GM15510 (cell line): Measurements from ENCODE around the gene ZNF25.

Source experiments
- POLR2A ChIP-seq: IDR thresholded peaks from 3 replicates; pipeline ENCODE4 v1.6.1; 2011; ENCODE audit warnings: borderline replicate concordance; ENCODE audit not compliant: insufficient read length; ENCODE audit errors: extremely low read depth

Gene ZNF25

DNA sequence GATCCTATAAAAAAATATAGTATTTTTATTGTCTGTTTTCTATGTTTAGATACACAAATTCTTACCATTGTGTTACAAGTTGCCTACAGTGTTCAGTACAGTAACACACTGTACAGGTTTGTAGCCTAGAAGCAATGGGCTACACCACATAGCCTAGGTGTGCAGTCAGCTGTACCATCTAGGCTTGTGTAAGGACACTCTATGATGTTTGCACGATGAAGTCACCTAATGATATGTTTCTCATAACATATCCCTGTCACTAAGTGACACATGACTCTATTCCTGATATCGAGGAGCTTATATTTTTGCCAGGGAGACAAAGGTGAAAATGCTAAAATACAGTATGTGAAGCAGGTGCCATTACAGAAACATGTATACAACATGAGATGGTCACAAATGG, 18.6 kb downstream of the ZNF25 start:
- no peak for TF ChIP-seq POLR2A

DNA sequence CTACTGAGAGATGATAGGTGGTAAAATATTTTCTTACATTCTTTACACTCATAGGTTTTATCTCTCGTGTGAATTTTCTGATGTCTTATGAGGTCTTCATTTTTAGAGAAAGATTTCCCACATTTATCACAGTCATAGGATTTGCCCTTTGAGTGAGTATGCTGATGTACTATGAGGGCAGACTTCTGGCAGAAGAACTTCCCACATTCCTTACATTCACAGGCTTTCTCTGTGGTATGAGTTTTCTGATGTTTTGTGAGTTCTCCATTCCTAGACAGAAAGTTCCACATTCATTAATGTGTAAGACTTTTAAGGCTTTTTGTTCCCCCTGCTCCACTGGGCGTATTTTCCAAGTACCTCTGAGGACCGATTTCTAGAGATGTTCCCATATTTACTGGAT, 23.5 kb downstream of the ZNF25 start:
- no peak for TF ChIP-seq POLR2A

DNA sequence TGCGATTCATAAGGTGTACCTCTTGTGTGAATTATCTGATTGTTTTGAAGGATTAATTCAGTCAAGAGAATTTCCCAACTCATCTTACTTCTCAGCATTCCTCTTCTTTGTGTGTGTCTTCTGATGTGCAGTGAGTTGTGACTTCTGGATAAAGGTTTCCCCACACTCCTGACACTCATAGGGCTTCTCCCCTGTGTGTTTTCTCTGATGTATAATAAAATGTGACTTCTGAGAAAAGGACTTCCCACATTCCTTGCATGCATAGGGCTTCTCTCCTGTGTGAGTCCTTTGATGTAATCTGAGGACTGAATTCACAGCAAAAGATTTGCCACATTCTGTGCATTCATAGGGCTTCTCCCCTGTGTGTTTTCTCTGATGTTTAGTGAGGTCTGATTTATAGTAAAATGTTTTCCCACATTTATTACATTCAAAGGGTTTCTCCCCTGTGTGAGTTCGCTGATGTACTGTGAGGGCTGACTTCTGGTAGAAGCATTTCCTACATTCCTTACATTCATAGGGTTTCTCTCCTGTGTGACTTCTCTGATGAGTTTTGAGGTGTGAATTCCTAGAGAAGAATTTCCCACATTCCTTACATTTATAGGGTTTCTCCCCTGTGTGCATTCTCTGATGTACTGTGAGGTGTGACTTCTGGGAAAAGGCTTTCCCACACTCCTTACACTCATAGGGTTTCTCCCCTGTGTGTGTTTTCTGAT, 24.2 kb downstream of the ZNF25 start:
- no peak for TF ChIP-seq POLR2A

DNA sequence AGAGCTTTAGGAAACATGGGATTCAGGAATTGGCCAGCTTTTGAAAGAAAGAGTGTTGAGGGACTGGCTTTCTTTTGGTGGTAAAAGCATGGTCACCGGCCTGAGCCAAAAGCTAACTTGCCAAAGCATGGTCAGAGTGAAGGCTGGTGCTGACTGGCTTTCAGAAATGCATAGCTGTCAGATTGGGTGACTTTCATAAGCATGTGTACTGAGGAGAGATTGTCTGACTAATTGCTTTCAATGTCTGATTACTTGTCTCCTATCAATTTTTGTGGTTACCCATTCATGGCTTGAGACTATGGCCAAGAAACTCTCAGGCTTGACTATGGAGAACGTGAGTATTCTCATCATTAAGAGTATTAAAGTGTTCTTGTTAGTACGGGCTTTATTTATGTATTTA, 28.2 kb downstream of the ZNF25 start:
- TF ChIP-seq POLR2A, result no peak

DNA sequence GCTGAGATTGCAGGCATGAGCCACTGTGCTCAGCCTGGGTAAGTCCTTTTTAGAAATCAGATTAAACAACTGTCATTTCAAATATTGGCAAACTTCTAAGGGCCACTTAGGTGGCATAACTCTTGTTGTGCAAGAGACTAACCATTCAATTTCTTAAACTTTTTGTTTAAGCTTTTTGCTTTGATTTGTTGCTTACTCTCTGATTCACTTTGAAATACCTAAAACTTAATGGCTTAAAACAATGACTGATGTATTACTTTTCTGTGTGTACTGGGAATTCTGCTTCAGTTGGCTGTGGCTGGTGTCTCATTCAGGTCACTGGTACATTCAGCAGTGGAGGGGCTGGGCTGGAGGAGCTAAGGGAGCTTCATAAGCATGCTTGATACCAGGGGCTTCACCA, 28.9 kb downstream of the ZNF25 start:
- TF ChIP-seq POLR2A, result no peak

DNA sequence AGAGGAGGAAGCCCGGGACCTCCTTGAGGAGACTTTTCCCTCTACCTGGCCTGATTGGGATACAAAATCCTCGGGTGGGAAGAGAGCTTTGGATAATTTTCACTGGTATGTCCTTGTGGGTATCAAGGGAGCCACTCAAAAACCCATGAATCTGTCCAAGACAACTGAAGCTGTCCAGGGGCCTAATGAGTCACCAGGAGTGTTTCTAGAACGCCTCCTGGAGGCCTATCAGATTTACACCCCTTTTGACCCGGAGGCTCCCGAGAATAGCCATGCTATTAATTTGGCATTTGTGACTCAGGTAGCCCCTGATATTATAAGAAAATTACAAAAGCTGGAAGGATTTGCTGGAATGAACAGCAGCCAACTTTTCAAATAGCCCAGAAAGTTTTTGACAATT, 38.6 kb downstream of the ZNF25 start:
- TF ChIP-seq POLR2A, result no peak

DNA sequence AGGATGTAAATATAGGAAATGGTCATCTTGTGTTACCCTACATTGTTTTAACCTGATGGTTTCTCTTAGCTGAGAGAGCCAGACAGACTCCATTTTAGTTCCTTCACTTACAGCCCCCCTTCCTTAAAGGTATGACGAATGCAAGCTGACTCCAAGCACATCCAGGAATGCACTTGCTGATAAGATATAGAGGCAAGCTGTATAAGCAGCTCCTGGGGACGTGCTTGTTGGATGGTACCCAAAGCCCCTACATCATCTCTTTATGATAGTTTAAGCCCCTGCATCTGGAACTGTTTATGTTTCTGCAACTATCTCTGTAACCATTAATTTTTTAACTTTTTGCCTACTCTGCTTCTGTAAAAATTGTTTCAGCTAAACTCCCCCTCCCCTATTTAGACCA, 41.7 kb downstream of the ZNF25 start:
- no peak for TF ChIP-seq POLR2A

DNA sequence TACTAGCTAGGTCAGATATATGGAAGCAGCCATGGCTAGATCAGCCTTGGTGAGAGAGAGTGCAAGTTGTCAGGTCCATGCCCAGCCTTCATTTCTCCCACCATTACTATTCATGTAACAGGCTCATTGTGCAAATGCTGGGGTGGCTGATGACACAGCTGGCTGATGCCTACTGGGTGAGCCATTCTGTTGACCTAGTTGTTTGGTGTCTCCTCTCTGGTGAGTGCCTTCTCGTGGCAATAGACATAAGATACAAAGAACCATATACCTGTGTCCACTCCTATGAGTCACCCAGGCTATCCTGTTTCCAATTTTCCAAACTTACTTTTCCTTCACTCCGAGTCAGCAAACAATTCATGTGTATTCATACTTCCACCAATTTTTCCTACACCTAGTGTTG, 46.0 kb downstream of the ZNF25 start:
- no peak for TF ChIP-seq POLR2A

DNA sequence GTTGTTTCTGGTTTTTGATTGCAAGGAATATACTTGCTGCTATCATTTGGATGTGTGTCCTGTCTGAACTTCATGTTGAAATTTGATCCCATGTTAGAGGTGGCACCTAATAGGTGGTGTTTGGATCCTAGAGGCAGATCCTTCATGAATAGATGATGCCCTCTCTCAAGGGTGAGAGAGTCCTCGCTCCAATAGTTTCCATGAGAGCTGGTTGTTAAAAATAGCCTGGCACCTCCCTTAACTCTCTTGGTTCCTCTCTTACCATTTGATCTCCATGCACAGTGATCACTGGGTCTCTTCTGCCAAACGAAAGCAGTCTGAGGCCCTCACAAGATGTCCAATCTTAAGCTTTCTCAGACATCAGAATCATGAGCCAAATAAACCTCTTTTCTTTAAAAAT, 70.1 kb downstream of the ZNF25 start:
- no peak for TF ChIP-seq POLR2A
